Measurements from ENCODE around the gene DNAJB12. TPM values are rescaled to one million over a fixed set of nuclear protein-coding genes. Genes with fewer than 3 reads are reported as not detected.
"Not testable (repeated sequence)": the region's sequence is repeated elsewhere in the genome, so short reads cannot be mapped to it uniquely, and the experiment has no call there.

DNAJB12 gene
- total RNA-seq, 8 experiments from 2014 or later, result 10.5 to 28.9 (median 20.3) TPM

GRCh38 chr10:72326665-72327603, 27.8 kb downstream of the DNAJB12 start:
- in situ Hi-C loops (cut with MboI; ENCODE audit: low pct_unique_long_range_greater_than_20kb in 2 of 9, low sequenced_read_pairs in 9 of 9, unreplicated experiment in 9 of 9), result loop anchor here in 2 of 9 experiments (25.0 kb wide), 4 partner anchors 90 to 1015 kb away; partner anchors contain the start of gene SLC29A3 (in 1 of the 2)
- ATAC-seq (replicated peaks in 6 of 8); H3K4me3 ChIP-seq: not testable (repeated sequence)
- peak overlapping the region in 1 of 2 donors; percentile 70 for H3K27ac ChIP-seq
- H3K4me1 ChIP-seq (replicated peaks in 1 of 2), result peaks cover 60 to 73% of the 10 kb centered on the region in 2 donors
- 40 to 96% (median 92%) methylated on average over 1 to 15 of the region's 32 CpGs; no CpG with 5 or more reads in 3 of the 10 experiments for WGBS, 10 experiments

- peak in 2 of 8 experiments; percentile 0 to 53 for ATAC-seq (replicated peaks in 6 of 8)
- WGBS, 10 experiments, result 31 to 100% (median 63%) methylated on average over 2 to 7 of the region's 49 CpGs; no CpG with 5 or more reads in 3 of the 10 experiments
- Histone ChIP-seq H3K27ac (peak overlapping the region in 1 of 2 donors; percentile 70), H3K4me1 (replicated peaks in 1 of 2) (peaks cover 65 to 73% of the 10 kb centered on the region in 2 donors)
- in situ Hi-C loops (cut with MboI; ENCODE audit: low pct_unique_long_range_greater_than_20kb in 2 of 9, low sequenced_read_pairs in 9 of 9, unreplicated experiment in 9 of 9), result loop anchor here in 2 of 9 experiments (25.0 kb wide), 4 partner anchors 88 to 1013 kb away; partner anchors contain the start of gene SLC29A3 (in 1 of the 2)
- H3K4me3 ChIP-seq, result not testable (repeated sequence)
These were observed 29.2 kb downstream of the DNAJB12 start for GRCh38 chr10:72325243-72326175.

- 60 to 94% (median 80%) methylated on average over 1 to 4 of the region's 12 CpGs; no CpG with 5 or more reads in 7 of the 10 experiments for WGBS, 10 experiments
- no peak for ATAC-seq (replicated peaks in 6 of 8)
- Histone ChIP-seq H3K4me1 (replicated peaks in 1 of 2) (peaks cover 74 to 81% of the 10 kb centered on the region in 2 donors), H3K4me3 (no peak overlapping the region), H3K27ac (peak overlapping the region; percentile 94 to 97)
- in situ Hi-C loops (cut with MboI; ENCODE audit: low pct_unique_long_range_greater_than_20kb in 2 of 9, low sequenced_read_pairs in 9 of 9, unreplicated experiment in 9 of 9), result no loop called here
These were observed 30.9 kb downstream of the DNAJB12 start for GRCh38 chr10:72323771-72324191.

- no peak for ATAC-seq (replicated peaks in 6 of 8)
- Histone ChIP-seq H3K4me1 (replicated peaks in 1 of 2) (peaks cover 69 to 75% of the 10 kb centered on the region in 2 donors), H3K27ac (peak overlapping the region; percentile 94 to 97), H3K4me3 (no peak overlapping the region)
- in situ Hi-C loops (cut with MboI; ENCODE audit: low pct_unique_long_range_greater_than_20kb in 2 of 9, low sequenced_read_pairs in 9 of 9, unreplicated experiment in 9 of 9), result no loop called here
- WGBS, 10 experiments, result 91 to 100% (median 93%) methylated on average over 1 to 8 of the region's 10 CpGs; no CpG with 5 or more reads in 4 of the 10 experiments
These were observed 31.5 kb downstream of the DNAJB12 start for GRCh38 chr10:72323108-72323749.

- WGBS, 10 experiments, result 60 to 100% (median 94%) methylated on average over 1 to 9 of the region's 16 CpGs; no CpG with 5 or more reads in 5 of the 10 experiments
- peak overlapping the region; percentile 94 to 97 for H3K27ac ChIP-seq
- H3K4me3 ChIP-seq, result no peak overlapping the region
- in situ Hi-C loops (cut with MboI; ENCODE audit: low pct_unique_long_range_greater_than_20kb in 2 of 9, low sequenced_read_pairs in 9 of 9, unreplicated experiment in 9 of 9), result no loop called here
- ATAC-seq (replicated peaks in 6 of 8), result no peak
- peaks cover 62 to 68% of the 10 kb centered on the region in 2 donors for H3K4me1 ChIP-seq (replicated peaks in 1 of 2)
These were observed 32.2 kb downstream of the DNAJB12 start for GRCh38 chr10:72322280-72323058.

- H3K27ac ChIP-seq, result peak overlapping the region; percentile 94 to 97
- in situ Hi-C loops (cut with MboI; ENCODE audit: low pct_unique_long_range_greater_than_20kb in 2 of 9, low sequenced_read_pairs in 9 of 9, unreplicated experiment in 9 of 9), result no loop called here
- 90% methylated on average over 3 of the region's 3 CpGs; no CpG with 5 or more reads in 9 of the 10 experiments for WGBS, 10 experiments
- H3K4me3 ChIP-seq, result no peak overlapping the region
- H3K4me1 ChIP-seq (replicated peaks in 1 of 2), result peaks cover 62 to 63% of the 10 kb centered on the region in 2 donors
- no peak for ATAC-seq (replicated peaks in 6 of 8)
These were observed 32.8 kb downstream of the DNAJB12 start for GRCh38 chr10:72322030-72322279.

- Histone ChIP-seq H3K27ac (peak overlapping the region; percentile 94 to 97), H3K4me1 (replicated peaks in 1 of 2) (peaks cover 59 to 62% of the 10 kb centered on the region in 2 donors), H3K4me3 (peak overlapping the region in 2 of 5 donors; percentile 7 to 10)
- no peak for ATAC-seq (replicated peaks in 6 of 8)
- 60 to 100% (median 81%) methylated on average over 1 to 7 of the region's 13 CpGs; no CpG with 5 or more reads in 3 of the 10 experiments for WGBS, 10 experiments
- in situ Hi-C loops (cut with MboI; ENCODE audit: low pct_unique_long_range_greater_than_20kb in 2 of 9, low sequenced_read_pairs in 9 of 9, unreplicated experiment in 9 of 9), result no loop called here
These were observed 33.3 kb downstream of the DNAJB12 start for GRCh38 chr10:72321248-72322029.

- peak; percentile 68 to 91 (median 89) for ATAC-seq (replicated peaks in 6 of 8)
- Histone ChIP-seq H3K27ac (peak overlapping the region; percentile 94 to 97), H3K4me3 (peak overlapping the region in 2 of 5 donors; percentile 7 to 10), H3K4me1 (replicated peaks in 1 of 2) (peaks cover 52 to 62% of the 10 kb centered on the region in 2 donors)
- 0 to 60% (median 33%) methylated on average over 1 to 6 of the region's 12 CpGs; no CpG with 5 or more reads in 4 of the 10 experiments for WGBS, 10 experiments
- in situ Hi-C loops (cut with MboI; ENCODE audit: low pct_unique_long_range_greater_than_20kb in 2 of 9, low sequenced_read_pairs in 9 of 9, unreplicated experiment in 9 of 9), result no loop called here
These were observed 34.0 kb downstream of the DNAJB12 start for GRCh38 chr10:72320676-72321247.

- H3K27ac ChIP-seq, result peak overlapping the region; percentile 94 to 97
- peak; percentile 26 to 84 (median 46) for ATAC-seq (replicated peaks in 6 of 8)
- H3K4me3 ChIP-seq, result peak overlapping the region in 1 of 5 donors; percentile 1
- H3K4me1 ChIP-seq (replicated peaks in 1 of 2), result peaks cover 42 to 52% of the 10 kb centered on the region in 2 donors
- in situ Hi-C loops (cut with MboI; ENCODE audit: low pct_unique_long_range_greater_than_20kb in 2 of 9, low sequenced_read_pairs in 9 of 9, unreplicated experiment in 9 of 9), result no loop called here
- 0 to 100% (median 70%) methylated on average over 1 to 5 of the region's 60 CpGs; no CpG with 5 or more reads in 7 of the 10 experiments for WGBS, 10 experiments
These were observed 35.1 kb downstream of the DNAJB12 start for GRCh38 chr10:72319416-72320254.
